NCI-H2196 (cell line): ENCODE results near the gene NFILZ.
A peak's percentile ranks its signal among the peaks of the same experiment; 100 is the strongest.
"Not testable (repeated sequence)": the region's sequence is repeated elsewhere in the genome, so short reads cannot be mapped to it uniquely, and the experiment has no call there.

Experiments used
- DNase-seq: peaks from one replicate; lab custom pipeline; 2025; ENCODE audit not compliant: unreplicated experiment; lab: John Stamatoyannopoulos, UW

NFILZ gene

GRCh38 chr19:8611391-8611876 lies 19.0 kb upstream of the NFILZ start:
- no peak for DNase-seq

GRCh38 chr19:8611877-8612806 lies 18.3 kb upstream of the NFILZ start:
- DNase-seq = no peak

- DNase-seq = no peak
Observed at GRCh38 chr19:8612807-8613171, 17.6 kb upstream of the NFILZ start.

GRCh38 chr19:8614455-8614854 lies 16.0 kb upstream of the NFILZ start:
- no peak for DNase-seq

- no peak for DNase-seq
Observed at GRCh38 chr19:8615024-8615423, 15.4 kb upstream of the NFILZ start.

GRCh38 chr19:8615813-8616596 lies 14.4 kb upstream of the NFILZ start:
- DNase-seq = peak; percentile 22

GRCh38 chr19:8616861-8617260 lies 13.6 kb upstream of the NFILZ start:
- DNase-seq = no peak

GRCh38 chr19:8617325-8617724 lies 13.1 kb upstream of the NFILZ start:
- DNase-seq = not testable (repeated sequence)

- no peak for DNase-seq
Observed at GRCh38 chr19:8617984-8618383, 12.4 kb upstream of the NFILZ start.

GRCh38 chr19:8618751-8619150 lies 11.7 kb upstream of the NFILZ start:
- DNase-seq = no peak

- not testable (repeated sequence) for DNase-seq
Observed at GRCh38 chr19:8622886-8623285, 7.5 kb upstream of the NFILZ start.

- no peak for DNase-seq
Observed at GRCh38 chr19:8626842-8627241, 3.6 kb upstream of the NFILZ start.

- DNase-seq = no peak
Observed at GRCh38 chr19:8629184-8629583, 1.2 kb upstream of the NFILZ start.

GRCh38 chr19:8630796-8631424 lies 477 bp downstream of the NFILZ start:
- no peak for DNase-seq

- no peak for DNase-seq
Observed at GRCh38 chr19:8631425-8631819, 989 bp downstream of the NFILZ start.

- DNase-seq = no peak
Observed at GRCh38 chr19:8635422-8635821, 5.0 kb downstream of the NFILZ start.

GRCh38 chr19:8637070-8637469 lies 6.6 kb downstream of the NFILZ start:
- not testable (repeated sequence) for DNase-seq

- no peak for DNase-seq
Observed at GRCh38 chr19:8638078-8638619, 7.7 kb downstream of the NFILZ start.

GRCh38 chr19:8639821-8640401 lies 9.5 kb downstream of the NFILZ start:
- DNase-seq = no peak

- DNase-seq = no peak
Observed at GRCh38 chr19:8640402-8641004, 10.1 kb downstream of the NFILZ start.
